ENCODE results near the gene CCDC138.

The CCDC138 gene

DNA sequence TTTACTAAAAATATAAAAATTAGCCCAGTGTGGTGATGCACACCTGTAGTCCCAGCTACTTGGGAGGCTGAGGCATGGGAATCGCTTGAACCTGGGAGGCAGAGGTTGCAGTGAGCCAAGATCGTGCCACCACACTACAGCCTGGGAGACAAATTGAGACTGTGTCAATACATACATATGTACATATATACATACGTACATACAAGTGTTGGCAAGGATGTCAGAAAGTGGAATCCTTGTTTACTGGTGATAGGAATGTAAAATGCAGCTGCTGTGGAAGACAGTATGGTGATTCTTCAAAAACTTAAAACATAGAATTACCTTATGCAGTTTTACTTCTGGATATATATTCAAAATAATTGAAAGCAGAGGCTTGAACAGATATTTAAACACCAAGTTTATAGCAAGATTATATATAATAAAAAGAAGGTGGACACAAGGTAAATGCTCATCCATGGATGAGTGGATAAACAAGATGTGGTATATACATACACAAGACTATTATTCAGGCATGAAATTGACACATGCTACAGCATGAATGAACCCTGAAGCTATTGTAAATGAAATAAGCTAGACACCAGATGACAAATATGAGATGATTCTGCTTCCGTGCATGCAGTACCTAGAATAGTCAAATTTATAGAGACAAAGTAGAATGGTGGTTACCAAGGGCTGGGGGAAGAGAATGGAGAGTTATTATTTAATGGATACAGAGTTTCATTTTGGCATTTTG lies 43.2 kb downstream of the CCDC138 start:
- no peak for DNase-seq (ENCODE audit: low read depth)

DNA sequence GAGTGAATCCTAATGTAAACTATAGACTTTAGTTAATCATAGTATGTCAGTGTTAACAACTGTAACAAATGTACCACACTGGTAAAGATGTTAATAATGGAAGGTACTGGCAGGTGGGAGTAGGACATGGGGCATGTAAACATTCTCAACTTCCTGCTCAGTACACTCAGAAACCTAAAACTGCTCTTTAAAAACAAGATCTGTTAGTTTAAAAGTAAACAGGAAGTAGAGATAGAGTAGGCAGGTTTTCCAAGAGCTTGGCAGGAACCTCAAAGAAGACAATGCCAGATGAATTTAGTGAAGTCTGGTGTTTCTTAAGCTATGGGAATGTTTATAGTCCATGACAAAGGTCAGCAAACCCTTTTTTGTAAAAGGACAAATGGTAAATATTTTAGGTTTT lies 46.6 kb downstream of the CCDC138 start:
- DNase-seq (ENCODE audit: low read depth), result no peak

DNA sequence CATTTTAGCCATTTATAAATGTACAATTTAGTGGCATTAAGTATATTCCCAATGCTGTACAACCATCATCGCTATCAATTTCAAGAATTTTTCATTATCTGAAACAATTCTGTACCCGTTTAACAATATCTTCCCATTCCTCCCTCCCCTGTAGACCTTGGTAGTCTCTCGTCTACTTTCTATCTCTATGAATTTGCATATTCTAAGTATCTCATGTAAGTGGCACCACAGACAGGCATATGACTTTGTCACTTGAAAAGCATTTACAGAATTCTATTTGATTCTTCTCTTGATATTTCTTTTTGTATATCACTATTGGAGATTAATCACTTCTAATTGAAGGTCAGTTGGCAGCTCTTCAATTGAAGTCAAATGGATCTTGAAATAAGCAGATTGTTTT lies 48.0 kb downstream of the CCDC138 start:
- no peak for DNase-seq (ENCODE audit: low read depth)

DNA sequence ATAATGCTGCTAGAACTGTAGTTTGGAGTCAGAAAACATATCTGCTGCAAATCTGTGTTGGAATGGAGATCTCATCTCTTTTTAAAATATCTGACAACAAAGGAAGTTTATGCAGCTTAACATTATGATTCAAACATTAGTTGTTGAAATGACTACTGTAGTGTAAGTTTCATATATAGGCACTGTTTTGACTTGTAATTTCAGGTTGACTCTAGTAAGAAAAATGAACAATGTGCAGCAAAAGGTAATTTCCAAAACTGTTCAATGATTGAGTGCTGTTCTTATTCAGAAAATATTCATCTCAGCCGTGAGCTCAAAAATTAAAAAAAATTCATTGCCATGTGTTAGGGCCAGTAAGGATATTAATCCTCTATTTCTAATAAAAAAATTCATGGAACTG lies 48.5 kb downstream of the CCDC138 start:
- DNase-seq (ENCODE audit: low read depth), result no peak

DNA sequence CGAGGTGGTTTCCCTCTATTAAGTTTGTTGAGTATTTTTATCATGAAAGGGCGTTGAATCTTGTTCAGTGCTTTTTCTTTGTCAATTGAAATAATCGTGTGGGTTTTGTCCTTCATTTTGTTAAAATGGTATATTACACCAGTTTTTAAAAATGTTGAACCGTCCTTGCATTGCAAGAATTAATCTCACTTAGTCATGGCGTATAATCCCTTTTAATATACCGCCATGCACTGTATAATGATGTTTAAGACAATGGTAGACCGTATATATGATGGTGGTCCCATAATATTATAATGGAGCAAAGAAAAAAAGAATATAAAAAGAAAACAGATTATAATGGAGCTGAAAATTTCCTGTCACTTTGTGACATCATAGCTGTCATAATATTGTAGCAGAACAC lies 50.6 kb downstream of the CCDC138 start:
- DNase-seq (ENCODE audit: low read depth), result no peak

DNA sequence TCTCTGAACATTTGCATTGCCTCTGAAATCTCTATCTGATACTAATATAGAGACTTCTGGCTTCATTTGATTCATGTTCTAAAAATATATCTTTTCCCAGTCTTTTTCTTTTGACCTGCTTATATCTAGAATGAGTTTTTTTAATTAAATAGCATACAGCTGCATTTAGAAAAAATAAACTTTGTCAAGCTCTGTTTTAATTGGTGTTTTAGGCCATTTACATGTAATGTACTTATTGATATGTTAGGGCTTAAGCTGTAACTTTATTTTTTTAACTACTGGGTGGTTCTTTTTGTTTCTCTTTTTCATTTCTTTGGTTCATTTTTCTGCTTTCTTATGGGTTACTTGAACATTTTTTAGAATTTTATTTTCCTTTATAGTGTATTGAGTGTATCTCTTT lies 54.9 kb downstream of the CCDC138 start:
- no peak for DNase-seq (ENCODE audit: low read depth)

DNA sequence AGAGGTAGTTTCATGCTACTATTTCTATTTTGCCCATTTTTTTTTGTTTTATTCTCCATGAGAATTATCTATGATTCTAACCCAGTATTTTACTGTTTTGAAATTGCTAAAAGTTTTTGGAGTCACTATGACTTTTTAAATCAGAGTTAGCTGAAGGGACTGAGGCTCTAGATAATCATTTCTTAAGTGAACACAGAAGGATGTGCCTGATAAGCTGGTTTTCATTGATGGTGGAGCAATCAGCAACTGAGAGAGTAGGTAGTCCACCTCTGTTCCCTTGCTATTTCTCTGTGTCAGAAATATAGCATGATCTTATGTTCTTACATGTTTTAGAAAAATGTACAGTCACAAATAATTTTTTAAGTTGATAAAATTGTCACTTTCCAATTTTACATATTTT lies 59.4 kb downstream of the CCDC138 start:
- no peak for DNase-seq (ENCODE audit: low read depth)

DNA sequence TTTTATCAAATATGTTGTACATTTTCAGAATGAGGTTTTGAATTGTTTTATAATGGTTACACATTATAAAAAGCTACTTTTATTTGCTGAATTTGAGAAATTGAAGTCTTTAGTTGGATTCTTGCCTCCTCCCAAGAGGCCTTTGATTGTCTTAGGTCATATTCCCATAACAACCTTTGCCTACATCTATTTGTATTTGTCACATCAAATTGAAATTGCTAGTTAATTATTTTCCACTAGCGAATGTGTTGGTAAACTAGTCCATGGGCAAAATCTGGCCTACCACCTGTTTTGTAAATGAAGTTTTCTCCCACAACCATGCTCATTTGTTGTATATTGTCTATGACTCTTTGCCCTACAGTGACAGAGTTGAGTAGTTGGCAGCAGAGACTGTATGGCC lies 60.4 kb downstream of the CCDC138 start:
- no peak for DNase-seq (ENCODE audit: low read depth)

DNA sequence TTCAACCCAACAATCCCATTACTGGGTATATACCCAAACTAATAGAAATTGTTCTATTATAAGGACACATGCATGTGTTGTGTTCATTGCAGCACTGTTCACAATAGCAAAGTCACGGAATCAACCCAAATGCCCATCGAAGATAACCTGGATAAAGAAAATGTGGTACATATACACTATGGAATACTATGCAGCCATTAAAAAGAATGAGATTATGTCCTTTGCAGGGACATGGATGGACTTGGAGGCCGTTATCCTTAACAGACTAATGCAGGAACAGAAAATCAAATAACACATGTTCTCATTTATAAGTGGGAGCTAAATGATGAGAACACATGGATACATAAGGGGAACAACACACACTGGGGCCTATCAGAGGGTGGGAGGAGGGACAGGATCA lies 65.8 kb downstream of the CCDC138 start:
- no peak for DNase-seq (ENCODE audit: low read depth)

DNA sequence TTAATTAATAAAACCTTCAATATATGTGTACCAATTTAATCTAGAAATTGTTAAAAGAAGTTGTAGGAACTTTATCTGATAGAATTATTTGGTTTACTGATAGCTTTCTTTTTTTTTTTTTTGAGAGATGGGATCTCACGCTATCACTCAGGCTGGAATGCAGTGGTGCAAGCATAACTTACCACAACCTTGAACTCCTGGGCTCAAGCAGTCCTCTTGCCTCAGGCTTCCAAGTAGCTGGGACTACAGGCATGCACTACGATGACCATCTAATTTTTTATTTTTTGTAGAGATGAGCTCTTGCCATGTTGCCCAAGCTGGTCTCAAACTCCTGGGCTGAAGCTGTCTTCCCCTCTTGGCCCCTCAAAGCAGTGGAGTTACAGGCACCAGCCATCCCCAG lies 66.8 kb downstream of the CCDC138 start:
- DNase-seq (ENCODE audit: low read depth), result no peak

DNA sequence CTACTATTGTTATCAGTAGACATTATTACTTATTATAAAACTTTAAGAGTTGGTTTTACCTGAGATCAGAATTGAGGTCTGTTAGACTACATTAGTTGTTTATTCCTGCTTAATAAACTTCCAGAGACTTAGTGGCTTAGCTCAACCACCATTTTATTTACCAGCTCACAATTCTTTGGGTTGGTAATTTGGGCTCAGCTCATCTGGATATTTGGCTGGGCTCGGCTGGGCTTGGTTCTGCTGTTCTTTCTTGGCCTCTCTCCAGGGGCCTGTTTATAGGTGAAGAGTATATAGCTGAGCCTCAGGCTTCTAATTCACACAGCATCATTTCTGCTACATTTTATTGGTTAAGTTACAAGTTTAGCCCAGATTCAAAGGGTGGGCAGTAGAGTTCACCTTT lies 67.9 kb downstream of the CCDC138 start:
- no peak for DNase-seq (ENCODE audit: low read depth)

DNA sequence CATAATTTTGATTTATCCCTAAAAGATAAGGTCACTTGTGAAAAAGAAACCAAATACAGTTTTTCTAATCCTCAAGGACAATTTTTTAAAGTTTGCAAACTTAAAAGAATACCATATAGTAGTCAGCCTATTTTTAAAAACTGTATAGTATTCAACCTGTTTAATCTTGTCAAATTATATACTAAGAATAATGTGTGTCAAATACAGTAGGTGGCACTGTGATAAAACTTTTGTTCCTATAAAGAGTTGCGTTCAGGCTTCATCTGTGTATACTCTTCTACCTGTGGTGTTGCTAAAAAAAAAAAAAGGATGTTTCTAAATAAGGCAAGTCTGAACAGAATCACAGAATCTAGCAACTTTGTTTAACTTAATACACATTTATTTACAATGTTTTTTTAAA lies 68.6 kb downstream of the CCDC138 start:
- no peak for DNase-seq (ENCODE audit: low read depth)

DNA sequence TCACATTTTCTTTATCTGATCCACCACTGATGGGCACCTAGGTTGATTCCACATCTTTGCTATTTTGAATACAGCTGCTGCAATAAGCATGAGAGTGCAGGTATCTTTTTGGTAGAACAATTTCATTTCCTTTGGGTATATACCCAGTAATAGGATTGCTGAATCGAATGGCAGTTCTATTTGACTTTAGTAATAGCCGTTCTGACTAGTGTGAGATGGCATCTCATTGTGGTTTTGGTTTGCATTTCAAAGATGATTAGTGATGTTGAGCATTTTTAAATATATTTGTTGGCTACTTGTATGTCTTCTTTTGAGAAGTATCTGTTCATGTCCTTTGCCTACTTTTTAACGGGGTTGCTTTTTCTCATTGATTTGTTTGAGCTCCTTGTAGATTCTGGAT lies 72.3 kb downstream of the CCDC138 start:
- no peak for DNase-seq (ENCODE audit: low read depth)

DNA sequence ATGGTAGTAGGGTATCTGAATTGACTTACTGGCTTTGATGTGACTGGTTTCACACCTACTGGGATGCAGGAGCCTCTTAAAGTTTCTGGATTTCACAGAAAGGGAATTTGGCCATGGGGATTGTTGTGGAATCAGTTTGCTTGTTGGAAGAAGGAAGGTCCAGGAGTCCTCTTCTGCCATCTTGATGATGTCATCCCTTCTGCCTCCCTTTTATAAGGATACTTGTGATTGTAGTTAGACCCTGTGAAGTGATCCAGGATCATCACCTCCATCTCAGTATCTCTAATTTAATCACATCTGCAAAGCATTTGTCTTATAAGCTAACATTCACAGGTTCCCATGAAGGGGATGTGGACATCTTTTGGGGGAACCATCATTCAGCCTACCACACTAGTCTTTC lies 79.5 kb downstream of the CCDC138 start:
- no peak for DNase-seq (ENCODE audit: low read depth)

DNA sequence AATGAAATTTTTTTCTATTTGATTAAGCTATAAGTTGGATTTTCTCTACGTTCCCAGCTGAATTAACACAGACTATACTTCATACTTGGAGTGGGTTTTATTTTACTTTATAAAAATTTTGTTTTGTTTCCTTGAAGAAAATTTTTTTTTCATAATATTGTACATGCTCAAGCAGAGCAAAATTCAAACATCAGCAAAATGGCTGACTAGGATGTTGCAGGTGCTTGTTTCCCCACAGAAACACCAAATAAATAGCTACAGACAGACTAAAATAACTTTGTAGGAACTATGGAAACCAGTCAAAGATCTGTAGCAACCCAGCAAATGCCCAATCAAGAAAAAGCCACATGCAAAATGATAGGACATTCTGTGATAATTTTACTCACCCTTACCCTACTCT lies 82.3 kb downstream of the CCDC138 start:
- DNase-seq (ENCODE audit: low read depth), result no peak

DNA sequence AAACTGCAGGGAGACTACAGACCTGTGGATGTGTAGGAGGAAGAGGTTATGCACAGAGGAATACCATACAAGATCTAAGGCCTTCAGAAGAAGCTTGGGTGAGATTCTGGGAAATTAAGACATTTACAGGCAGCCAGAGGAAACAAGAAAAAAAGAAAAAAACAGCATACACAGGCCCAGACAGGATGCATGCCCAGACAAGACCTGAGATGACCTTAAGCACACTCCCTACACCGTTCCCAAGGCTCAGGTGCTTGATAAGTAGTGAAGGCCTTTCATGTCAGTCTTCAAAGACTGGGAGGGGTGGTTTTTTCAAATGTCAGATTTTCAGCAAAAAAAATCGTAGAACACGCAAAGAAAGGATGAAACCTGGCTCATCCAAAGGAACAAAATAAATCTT lies 83.0 kb downstream of the CCDC138 start:
- DNase-seq (ENCODE audit: low read depth), result no peak

DNA sequence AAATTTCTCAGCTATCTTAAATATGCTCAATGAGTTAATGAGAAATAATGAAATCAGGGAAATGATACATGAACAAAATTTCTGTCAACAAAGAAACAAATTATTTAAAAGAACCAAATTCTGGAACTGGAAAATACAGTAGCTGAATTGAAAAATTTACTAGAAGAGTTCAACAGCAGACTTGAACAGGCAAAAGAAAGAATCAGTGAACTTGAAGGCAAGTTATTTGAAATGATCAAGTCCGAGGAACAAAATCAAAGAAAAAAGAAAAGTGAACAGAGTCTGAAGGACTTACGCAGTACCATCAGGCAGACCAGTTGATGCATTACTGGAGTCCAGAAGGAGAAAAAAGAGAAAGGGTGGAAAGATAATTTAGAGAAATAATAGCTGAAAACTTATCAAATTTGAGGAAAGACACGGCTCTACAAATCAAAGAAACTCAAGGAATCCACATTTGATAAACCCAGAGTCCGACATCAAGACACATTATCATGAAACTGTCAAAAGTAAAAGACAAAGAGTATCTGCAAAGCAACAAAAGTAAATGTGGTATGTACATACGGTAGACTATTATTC lies 83.6 kb downstream of the CCDC138 start:
- no peak for DNase-seq (ENCODE audit: low read depth)

DNA sequence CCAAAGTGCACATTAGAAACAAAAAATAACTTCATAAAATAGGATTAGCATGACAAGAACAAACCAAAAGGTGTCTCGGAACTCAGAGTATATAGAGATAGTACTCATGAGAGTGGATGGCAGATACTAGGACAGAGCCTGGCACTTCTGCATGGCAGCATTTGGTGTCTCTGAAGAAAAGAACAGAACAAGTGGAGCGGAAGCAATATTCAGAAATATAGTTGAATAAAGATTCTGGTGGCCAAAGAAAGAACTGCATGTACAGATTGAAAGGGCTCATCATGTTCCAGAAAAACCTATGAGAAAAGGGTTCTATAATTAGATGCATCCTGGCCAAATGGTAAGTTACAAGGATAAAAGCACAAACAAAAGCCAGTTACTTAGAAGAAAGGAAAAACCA lies 90.9 kb downstream of the CCDC138 start:
- DNase-seq (ENCODE audit: low read depth), result no peak

DNA sequence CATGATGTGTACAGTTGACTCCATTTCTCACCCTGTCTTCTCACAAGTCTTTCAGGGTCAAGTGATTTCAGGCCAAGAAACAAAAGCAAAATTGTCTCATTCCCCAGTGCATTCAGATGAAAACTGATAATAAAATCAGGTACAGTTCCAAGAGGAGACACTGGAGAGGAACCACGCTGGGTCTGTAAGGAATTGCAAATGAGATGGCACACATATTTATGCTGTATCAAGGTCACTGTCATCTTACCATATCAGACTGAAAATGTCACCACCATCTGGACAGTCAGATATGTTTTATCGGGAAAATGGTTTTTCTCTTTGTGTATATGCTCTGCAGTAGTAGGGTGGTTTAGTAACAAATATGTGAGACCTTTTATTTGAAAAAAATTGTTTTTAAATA lies 91.7 kb downstream of the CCDC138 start:
- DNase-seq (ENCODE audit: low read depth), result no peak

DNA sequence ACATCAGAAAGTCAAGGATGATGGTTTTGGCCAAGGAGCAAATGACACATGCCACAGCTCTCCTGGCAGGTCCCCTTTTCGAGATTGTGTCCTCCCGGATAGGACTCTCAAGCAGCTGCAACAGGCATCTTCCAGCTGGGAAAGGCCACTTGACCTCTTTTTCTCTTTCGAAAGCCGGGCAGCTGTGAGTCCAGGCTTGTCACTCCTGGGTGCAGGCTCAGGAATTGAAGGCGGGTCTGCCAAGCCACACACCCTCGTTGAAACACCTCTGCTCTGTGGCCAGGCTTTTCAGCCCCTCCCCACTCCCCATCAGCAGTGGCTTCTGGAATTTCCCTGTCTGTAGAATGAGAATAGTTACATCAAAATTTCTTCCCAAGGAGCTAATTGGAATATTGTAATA lies 98.0 kb downstream of the CCDC138 start:
- DNase-seq (ENCODE audit: low read depth), result no peak

DNA sequence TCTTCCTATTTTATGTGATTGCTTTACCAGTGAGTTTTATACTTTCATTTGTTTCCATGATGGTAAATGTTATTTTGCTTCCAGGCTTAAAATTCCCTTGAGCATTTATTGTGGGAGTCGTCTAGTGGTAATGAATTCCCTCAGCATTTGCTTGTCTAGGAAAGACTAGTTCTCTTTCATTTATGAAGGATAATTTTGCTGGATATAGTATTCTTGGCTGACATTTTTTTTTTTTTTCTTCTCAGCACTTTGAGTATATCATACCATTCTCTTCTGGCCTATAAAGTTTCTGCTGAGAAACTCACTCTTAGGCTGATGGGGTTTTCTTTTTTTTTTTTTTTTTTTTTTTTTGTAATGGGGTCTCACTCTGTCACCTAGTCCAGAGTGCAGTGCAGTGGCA lies 103.3 kb downstream of the CCDC138 start:
- no peak for DNase-seq (ENCODE audit: low read depth)

DNA sequence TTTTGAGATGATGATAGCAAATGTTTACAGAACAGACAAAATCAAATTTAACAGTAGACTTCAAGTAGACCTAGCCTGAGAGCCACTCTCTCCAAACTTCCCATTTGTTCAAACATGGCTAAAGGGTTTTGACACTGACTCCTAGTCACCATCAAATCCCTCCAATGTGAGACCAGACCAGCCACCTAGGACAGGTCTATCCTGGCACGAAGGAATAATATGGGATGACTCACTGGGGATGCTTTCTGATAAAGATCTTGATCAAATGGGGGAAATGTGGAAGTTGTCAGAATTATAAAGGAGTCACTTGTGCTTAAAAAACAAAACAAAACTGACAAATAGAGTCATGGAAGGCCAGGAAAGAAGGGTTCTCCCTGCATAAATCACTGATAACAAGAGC lies 106.7 kb downstream of the CCDC138 start:
- DNase-seq (ENCODE audit: low read depth), result no peak

DNA sequence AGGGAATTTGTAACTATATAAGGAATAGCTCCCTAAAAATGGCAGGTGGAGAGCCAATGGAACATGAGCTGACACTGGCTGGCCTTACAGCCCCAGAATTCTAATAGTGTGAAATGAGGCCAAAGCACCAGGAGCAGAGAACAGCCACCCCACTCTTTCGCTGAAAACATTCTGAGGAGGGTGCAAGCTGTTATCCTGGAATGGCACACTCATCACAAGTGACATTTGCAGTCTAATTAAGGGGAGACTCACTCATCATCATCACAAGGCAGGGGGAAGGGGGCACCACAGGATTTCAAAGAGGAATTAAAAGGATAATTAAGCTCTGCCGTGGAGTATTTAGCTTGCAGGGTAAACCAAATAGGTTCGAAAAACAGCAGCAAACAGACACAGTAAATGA lies 108.2 kb downstream of the CCDC138 start:
- no peak for DNase-seq (ENCODE audit: low read depth)

DNA sequence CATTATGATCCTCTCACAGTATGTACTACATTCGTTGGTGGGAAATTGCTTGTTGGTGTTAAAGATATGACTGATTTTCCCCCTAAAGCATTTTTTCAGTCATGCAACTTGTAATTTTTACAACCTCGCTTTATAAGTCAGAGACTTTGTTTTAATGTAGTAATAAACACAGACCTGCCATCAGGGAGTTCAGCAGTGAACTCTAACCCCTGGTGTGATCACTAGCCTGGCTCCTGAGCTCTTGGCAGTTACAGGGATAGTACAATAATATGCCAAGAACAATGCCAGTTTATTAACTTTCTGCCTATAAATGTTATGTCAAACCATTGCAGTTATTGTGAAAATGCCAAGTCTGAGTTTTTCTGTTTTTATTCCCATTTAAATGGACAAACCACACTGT lies 108.6 kb downstream of the CCDC138 start:
- no peak for DNase-seq (ENCODE audit: low read depth)

Data from stimulated activated CD8-positive, alpha-beta memory T cell treated with anti-CD3 and anti-CD28 coated beads, Interleukin-12 subunit alpha, Interleukin-12 subunit beta, amount 100 ng/mL, for 4 hours (primary cell).